GM23248 (cell line): ENCODE results near the gene MRPS5. TPM values are rescaled to one million over a fixed set of nuclear protein-coding genes. Genes with fewer than 3 reads are reported as not detected.

Experiments used
- DNase-seq: peaks from one replicate; pipeline ENCODE4 v3.0.0-alpha.2; 2015
- H2AFZ ChIP-seq: fragments of 200-600 bp; sonication (generic); 2 replicates; pipeline ENCODE4 v1.6.1; 2016; ENCODE audit warnings: antibody characterized with exemption
- H3F3A ChIP-seq: fragments of 200-600 bp; sonication (generic); 2 replicates; pipeline ENCODE4 v1.6.1; 2016; ENCODE audit warnings: mild to moderate bottlenecking, antibody characterized with exemption, mixed run types; ENCODE audit not compliant: insufficient read depth
- H3K27ac ChIP-seq: fragments of 200-600 bp; sonication (generic); 2 replicates; pipeline ENCODE4 v1.5.1; 2016; ENCODE audit warnings: mild to moderate bottlenecking
- H3K27me3 ChIP-seq: fragments of 200-600 bp; sonication (generic); replicated peaks from 2 replicates; pipeline ENCODE4 v1.6.1; 2016; ENCODE audit warnings: mild to moderate bottlenecking; ENCODE audit not compliant: insufficient read depth
- H3K36me3 ChIP-seq: fragments of 200-600 bp; sonication (generic); 2 replicates; pipeline ENCODE4 v1.6.1; 2016; ENCODE audit warnings: low read depth, mild to moderate bottlenecking
- H3K4me1 ChIP-seq: fragments of 200-600 bp; sonication (generic); 2 replicates; pipeline ENCODE4 v1.6.1; 2016; ENCODE audit warnings: mild to moderate bottlenecking; ENCODE audit not compliant: insufficient read depth
- H3K4me2 ChIP-seq: fragments of 200-600 bp; sonication (generic); one replicate; pipeline ENCODE4 v1.6.1; 2016; ENCODE audit warnings: mild to moderate bottlenecking; ENCODE audit not compliant: unreplicated experiment
- H3K4me3 ChIP-seq: fragments of 200-600 bp; sonication (generic); 2 replicates; pipeline ENCODE4 v1.5.1; 2016; ENCODE audit warnings: mild to moderate bottlenecking
- H3K79me2 ChIP-seq: fragments of 200-600 bp; sonication (generic); 2 replicates; pipeline ENCODE4 v1.6.1; 2016; ENCODE audit warnings: mild to moderate bottlenecking; ENCODE audit not compliant: insufficient read depth
- H3K9ac ChIP-seq: fragments of 200-600 bp; sonication (generic); 2 replicates; pipeline ENCODE4 v1.6.1; 2016; ENCODE audit warnings: mild to moderate bottlenecking
- H3K9me2 ChIP-seq: fragments of 200-600 bp; sonication (generic); 2 replicates; pipeline ENCODE4 v1.6.1; 2016; ENCODE audit warnings: mixed run types, mild to moderate bottlenecking, moderate library complexity; ENCODE audit not compliant: insufficient read depth
- H3K9me3 ChIP-seq: fragments of 200-600 bp; sonication (generic); one replicate; pipeline ENCODE4 v1.6.1; 2017; ENCODE audit warnings: low read depth
- H4K20me1 ChIP-seq: fragments of 200-600 bp; sonication (generic); 2 replicates; pipeline ENCODE4 v1.6.0; 2016; ENCODE audit not compliant: insufficient read depth
- EZH2 ChIP-seq: fragments of 200-600 bp; sonication (generic); IDR thresholded peaks from 2 replicates; pipeline ENCODE4 v1.6.1; 2018; ENCODE audit warnings: antibody characterized with exemption, mild to moderate bottlenecking; ENCODE audit not compliant: insufficient read depth, poor library complexity, severe bottlenecking
- EZH2phosphoT487 ChIP-seq: fragments of 200-600 bp; sonication (generic); IDR thresholded peaks from 2 replicates; pipeline ENCODE4 v1.6.1; 2018; ENCODE audit warnings: antibody characterized with exemption, moderate library complexity, mild to moderate bottlenecking, low read depth; ENCODE audit not compliant: insufficient read depth
- WGBS, 2 experiments: methylation state at CpG; one replicate each; pipeline ENCODE4 v1.1.6; 2015 to 2017; ENCODE audit warnings: low lambda C conversion rate in 2 of 2, low coverage in 1 of 2; ENCODE audit errors: missing lambda C conversion rate in 2 of 2; 5-methylcytosine and 5-hydroxymethylcytosine counted together
- in situ Hi-C: fragments of 300-500 bp; cut with MboI; formaldehyde crosslinking; loops from 2 replicates; pipeline ENCODE4 v1.15.0; 2020
- polyA plus RNA-seq: library from polyadenylated mRNA; unstranded; fragments of >200 nt; fragmentation: Nextera tagmentation; extraction: Ambion mirVana; gene quantifications from 2 replicates; pipeline ENCODE4 v1.2.1, GENCODE V29; 2016
- total RNA-seq: library from RNA; depleted of rRNA; stranded (reverse); fragments of >200 nt; shearing (Covaris generic); gene quantifications from 2 replicates; pipeline ENCODE4 v1.2.3, GENCODE V29; 2014

Gene MRPS5
- total and polyA plus RNA-seq, 2 experiments from 2014 or later: 34.3 to 38.4 TPM

DNA sequence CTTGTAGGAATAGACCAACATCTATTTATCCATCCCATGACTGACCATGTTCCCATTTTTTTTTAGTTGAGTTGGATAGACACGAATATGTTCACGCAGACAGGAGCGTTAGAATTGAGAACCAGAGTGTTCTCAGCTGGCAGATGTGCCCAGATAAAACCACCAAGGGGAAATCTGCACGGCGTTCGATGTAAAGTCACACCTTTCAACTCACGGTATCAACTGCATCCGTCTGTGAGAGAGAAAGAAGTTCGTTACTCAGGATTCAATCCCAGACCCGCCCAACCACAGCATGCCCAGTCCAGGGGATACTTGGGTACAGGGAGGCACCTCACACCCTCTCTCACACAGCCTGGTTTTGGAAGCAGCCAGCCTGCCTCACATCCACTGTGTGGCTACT lies 70.0 kb downstream of the MRPS5 start:
- Histone ChIP-seq H3K9me3 (no peaks in the 10 kb centered on the region), H2AFZ (no peak overlapping the region), H3K4me2 (no peak overlapping the region), H3K9ac (no peak overlapping the region), H3K27me3 (peaks cover 54% of the 10 kb centered on the region), H3K79me2 (no peaks in the 10 kb centered on the region), H3K36me3 (no peaks in the 10 kb centered on the region), H3F3A (no peaks in the 10 kb centered on the region), H3K9me2 (no peaks in the 10 kb centered on the region), H3K4me1 (peaks cover 3% of the 10 kb centered on the region; the same call in 1 of the 2 replicates), H3K4me3 (no peak overlapping the region), H3K27ac (no peak overlapping the region), H4K20me1 (no peaks in the 10 kb centered on the region)
- DNase-seq: no peak
- in situ Hi-C loops: no loop called here
- no peak for TF ChIP-seq EZH2
- TF ChIP-seq EZH2phosphoT487: no peak
- WGBS, 2 experiments: 60 to 61% methylated on average over 10 of the region's 10 CpGs

DNA sequence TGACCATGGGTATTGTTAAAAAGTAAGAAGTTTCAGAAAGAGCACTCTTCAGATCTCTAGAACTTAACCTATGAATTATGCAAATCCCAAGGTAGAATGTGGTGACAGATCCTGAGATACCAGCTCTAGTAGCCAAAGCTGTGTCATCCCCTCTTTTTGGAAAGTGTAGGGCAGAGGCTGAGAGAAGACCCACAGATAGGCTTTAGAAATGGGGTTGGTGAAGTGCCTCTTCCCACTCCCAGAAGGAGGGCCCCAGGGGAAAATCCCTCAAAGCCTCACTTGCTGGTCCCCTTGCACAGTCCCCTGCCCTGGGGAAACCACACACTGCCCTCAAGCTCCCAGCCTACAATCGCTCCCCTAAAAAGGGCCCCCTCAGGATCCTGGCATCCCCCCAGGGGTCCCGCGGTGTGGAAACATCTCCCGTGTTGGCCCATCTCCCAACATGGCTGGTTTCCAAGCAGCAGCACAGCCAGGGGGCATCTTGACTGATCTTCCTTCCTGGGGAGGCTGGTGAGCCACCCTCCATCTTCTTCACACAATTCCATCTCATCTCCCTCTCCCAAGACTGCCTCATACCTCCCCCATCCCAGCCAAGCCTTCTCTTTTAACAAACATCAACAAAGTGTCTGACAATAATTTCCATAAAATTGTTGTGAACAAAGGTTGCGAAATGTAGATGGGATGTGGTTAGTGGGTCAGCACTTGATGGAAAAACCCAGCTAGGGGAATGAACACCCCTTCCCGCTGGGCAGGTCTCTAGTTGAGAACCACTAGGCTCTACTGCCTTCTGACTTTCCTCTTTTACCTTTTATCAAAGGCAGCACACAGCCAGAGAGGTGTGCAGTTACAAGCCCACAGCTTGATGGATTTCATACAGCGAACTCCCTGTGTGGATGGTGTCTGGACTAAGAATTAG lies 71.0 kb downstream of the MRPS5 start:
- Histone ChIP-seq H3K4me3 (no peak overlapping the region), H3K9me2 (no peaks in the 10 kb centered on the region), H3K36me3 (no peaks in the 10 kb centered on the region), H3K4me1 (no peaks in the 10 kb centered on the region), H2AFZ (no peak overlapping the region), H3K9me3 (no peaks in the 10 kb centered on the region), H3K27ac (no peak overlapping the region), H4K20me1 (no peaks in the 10 kb centered on the region), H3K79me2 (no peaks in the 10 kb centered on the region), H3K4me2 (no peak overlapping the region), H3K27me3 (peaks cover 54% of the 10 kb centered on the region), H3F3A (no peaks in the 10 kb centered on the region), H3K9ac (no peak overlapping the region)
- 31 to 37% methylated on average over 7 of the region's 7 CpGs for WGBS, 2 experiments
- TF ChIP-seq EZH2phosphoT487: no peak
- no peak for TF ChIP-seq EZH2
- DNase-seq: no peak
- in situ Hi-C loops: no loop called here

DNA sequence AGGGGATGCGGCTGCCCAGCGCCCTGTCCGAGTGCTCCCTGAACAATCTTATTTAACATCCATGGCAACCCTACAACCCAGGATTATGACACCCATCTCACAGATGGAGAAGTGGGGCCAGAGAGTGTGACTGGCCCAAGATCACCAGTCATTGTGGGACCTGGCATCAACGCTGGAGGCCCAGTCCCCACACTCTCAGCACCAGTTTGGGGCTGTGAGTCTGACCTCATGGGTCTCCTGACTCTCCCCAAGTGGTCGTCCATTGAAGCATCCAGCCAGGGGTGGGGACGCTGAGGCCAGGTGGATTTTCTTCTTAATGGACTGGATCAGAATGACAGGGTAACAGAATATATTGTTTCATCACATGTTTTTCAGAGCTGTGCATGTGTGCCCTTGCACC lies 71.6 kb downstream of the MRPS5 start:
- peaks cover 47% of the 10 kb centered on the region for H3K27me3 ChIP-seq

GRCh38 chr2:95049683-95049955 lies 72.0 kb downstream of the MRPS5 start:
- no peaks in the 10 kb centered on the region for H3K79me2 ChIP-seq
- H3K4me2 ChIP-seq: no peak overlapping the region
- no peaks in the 10 kb centered on the region for H3K9me2 ChIP-seq
- H3K27ac ChIP-seq: no peak overlapping the region
- H3K4me3 ChIP-seq: no peak overlapping the region
- H4K20me1 ChIP-seq: no peaks in the 10 kb centered on the region
- no peak for TF ChIP-seq EZH2phosphoT487
- TF ChIP-seq EZH2: no peak
- H3K27me3 ChIP-seq: peaks cover 46% of the 10 kb centered on the region
- H3F3A ChIP-seq: no peaks in the 10 kb centered on the region
- no peak overlapping the region for H2AFZ ChIP-seq
- WGBS, 2 experiments: 65 to 66% methylated on average over 10 of the region's 10 CpGs
- no peak for DNase-seq
- H3K4me1 ChIP-seq: no peaks in the 10 kb centered on the region
- H3K9me3 ChIP-seq: no peaks in the 10 kb centered on the region
- H3K9ac ChIP-seq: no peak overlapping the region
- no peaks in the 10 kb centered on the region for H3K36me3 ChIP-seq
- in situ Hi-C loops: no loop called here

More for the DNA sequence above, 71.6 kb downstream of the MRPS5 start:
- Histone ChIP-seq H3F3A (no peaks in the 10 kb centered on the region), H3K4me1 (no peaks in the 10 kb centered on the region), H3K4me2 (no peak overlapping the region), H3K9me3 (no peaks in the 10 kb centered on the region), H3K9me2 (no peaks in the 10 kb centered on the region), H4K20me1 (no peaks in the 10 kb centered on the region), H2AFZ (no peak overlapping the region), H3K27ac (no peak overlapping the region), H3K79me2 (no peaks in the 10 kb centered on the region), H3K36me3 (no peaks in the 10 kb centered on the region), H3K4me3 (no peak overlapping the region), H3K9ac (no peak overlapping the region)
- in situ Hi-C loops: no loop called here
- no peak for DNase-seq
- no peak for TF ChIP-seq EZH2
- 23 to 41% methylated on average over 6 of the region's 6 CpGs for WGBS, 2 experiments
